ENCODE measurements around the gene SC5D. TPM values are rescaled to one million over a fixed set of nuclear protein-coding genes. Genes with fewer than 3 reads are reported as not detected.

Gene SC5D
- total RNA-seq, 4 donors from 2014 or later = 12.9 to 31.5 (median 20.3) TPM

- Histone ChIP-seq H3K9me3 (no peaks in the 10 kb centered on the region), H3K4me1 (peaks cover 0 to 7% (median 2%) of the 10 kb centered on the region in 4 donors), H3K4me3 (no peak overlapping the region), H3K27me3 (no peaks in the 10 kb centered on the region), H3K27ac (no peak overlapping the region), H3K36me3 (no peaks in the 10 kb centered on the region)
- intact Hi-C loops (cut with DNase I; ENCODE audit: low total_unique reads) = no loop called here
- no peak for TF ChIP-seq EP300 (IDR thresholded peaks at IDR 0.05; ENCODE audit: low read depth)
- no peak for TF ChIP-seq POLR2AphosphoS5 (IDR thresholded peaks at IDR 0.05)
- TF ChIP-seq POLR2A (IDR thresholded peaks at IDR 0.05) = no peak
- no peak for TF ChIP-seq CTCF (IDR thresholded peaks at IDR 0.05)
- in situ Hi-C loops (cut with MboI; ENCODE audit: low pct_ligation_motif_present in 1 of 4, low pct_unique_long_range_greater_than_20kb in 1 of 4, low sequenced_read_pairs in 3 of 4) = no loop called here
- no peak for DNase-seq
- WGBS, 2 donors (ENCODE audit: low coverage in 1 of 2) = 60 to 69% methylated on average over 4 to 5 of the region's 5 CpGs
Observed at GRCh38 chr11:121347813-121348212, 55.2 kb downstream of the SC5D start.

- no peak overlapping the region for H3K27ac ChIP-seq
- TF ChIP-seq CTCF (IDR thresholded peaks at IDR 0.05) = no peak
- TF ChIP-seq POLR2AphosphoS5 (IDR thresholded peaks at IDR 0.05) = no peak
- no peak for TF ChIP-seq EP300 (IDR thresholded peaks at IDR 0.05; ENCODE audit: low read depth)
- TF ChIP-seq POLR2A (IDR thresholded peaks at IDR 0.05) = no peak
- no peaks in the 10 kb centered on the region for H3K9me3 ChIP-seq
- intact Hi-C loops (cut with DNase I; ENCODE audit: low total_unique reads) = no loop called here
- DNase-seq = no peak
- peaks cover 0 to 7% (median 2%) of the 10 kb centered on the region in 4 donors for H3K4me1 ChIP-seq
- no peak overlapping the region for H3K4me3 ChIP-seq
- in situ Hi-C loops (cut with MboI; ENCODE audit: low pct_ligation_motif_present in 1 of 4, low pct_unique_long_range_greater_than_20kb in 1 of 4, low sequenced_read_pairs in 3 of 4) = no loop called here
- no peaks in the 10 kb centered on the region for H3K27me3 ChIP-seq
- WGBS, 2 donors (ENCODE audit: low coverage in 1 of 2) = 35 to 51% methylated on average over 2 to 7 of the region's 7 CpGs
- no peaks in the 10 kb centered on the region for H3K36me3 ChIP-seq
Observed at GRCh38 chr11:121348220-121348875, 55.8 kb downstream of the SC5D start.

- TF ChIP-seq EP300 (IDR thresholded peaks at IDR 0.05; ENCODE audit: low read depth) = no peak
- TF ChIP-seq CTCF (IDR thresholded peaks at IDR 0.05) = no peak
- TF ChIP-seq POLR2AphosphoS5 (IDR thresholded peaks at IDR 0.05) = no peak
- TF ChIP-seq POLR2A (IDR thresholded peaks at IDR 0.05) = no peak
- in situ Hi-C loops (cut with MboI; ENCODE audit: low pct_ligation_motif_present in 1 of 4, low pct_unique_long_range_greater_than_20kb in 1 of 4, low sequenced_read_pairs in 3 of 4) = no loop called here
- no peak for DNase-seq
- 77 to 80% methylated on average over 1 of the region's 1 CpG for WGBS, 2 donors (ENCODE audit: low coverage in 1 of 2)
- H3K27ac ChIP-seq = no peak overlapping the region
- no peaks in the 10 kb centered on the region for H3K27me3 ChIP-seq
- no peaks in the 10 kb centered on the region for H3K36me3 ChIP-seq
- H3K4me3 ChIP-seq = no peak overlapping the region
- peaks cover 0 to 7% (median 2%) of the 10 kb centered on the region in 4 donors for H3K4me1 ChIP-seq
- intact Hi-C loops (cut with DNase I; ENCODE audit: low total_unique reads) = no loop called here
- H3K9me3 ChIP-seq = no peaks in the 10 kb centered on the region
Observed at GRCh38 chr11:121349790-121350189, 57.2 kb downstream of the SC5D start.

- H3K27ac ChIP-seq = no peak overlapping the region
- DNase-seq = no peak
- 67 to 78% methylated on average over 2 to 3 of the region's 3 CpGs for WGBS, 2 donors (ENCODE audit: low coverage in 1 of 2)
- H3K9me3 ChIP-seq = no peaks in the 10 kb centered on the region
- intact Hi-C loops (cut with DNase I; ENCODE audit: low total_unique reads) (no loop called here), in situ Hi-C loops (cut with MboI; ENCODE audit: low pct_ligation_motif_present in 1 of 4, low pct_unique_long_range_greater_than_20kb in 1 of 4, low sequenced_read_pairs in 3 of 4) (no loop called here)
- H3K4me3 ChIP-seq = no peak overlapping the region
- TF ChIP-seq EP300 (IDR thresholded peaks at IDR 0.05; ENCODE audit: low read depth) (no peak), POLR2AphosphoS5 (IDR thresholded peaks at IDR 0.05) (no peak), CTCF (IDR thresholded peaks at IDR 0.05) (no peak), POLR2A (IDR thresholded peaks at IDR 0.05) (no peak)
- H3K27me3 ChIP-seq = no peaks in the 10 kb centered on the region
- no peaks in the 10 kb centered on the region for H3K36me3 ChIP-seq
- H3K4me1 ChIP-seq = peaks cover 0 to 7% (median 2%) of the 10 kb centered on the region in 4 donors
Observed at GRCh38 chr11:121350314-121351082, 57.9 kb downstream of the SC5D start.

All from transverse colon (tissue), 4 donors.